NT2/D1 (cell line): ENCODE data around the gene BARX2.

Experiments used
- YY1 ChIP-seq: IDR thresholded peaks from 2 replicates; pipeline ENCODE4 v1.6.1; 2011; ENCODE audit not compliant: insufficient read length, insufficient read depth
- ZNF274 ChIP-seq: IDR thresholded peaks from 2 replicates; pipeline ENCODE4 v1.6.1; 2011; ENCODE audit warnings: mild to moderate bottlenecking, low read depth, low read length

- TF ChIP-seq YY1 (no peak), ZNF274 (no peak)
Measured at GRCh38 chr11:129395432-129395831, 19.8 kb downstream of the BARX2 start.
